NB4 (cell line): ENCODE measurements around the gene CRAT.

Experiments used
- CTCF ChIP-seq: IDR thresholded peaks from one replicate; pipeline ENCODE4 v1.5.1; 2012; ENCODE audit warnings: low read depth, low read length
- POLR2A ChIP-seq: IDR thresholded peaks from 2 replicates; pipeline ENCODE4 v1.6.1; 2011; ENCODE audit warnings: mild to moderate bottlenecking; ENCODE audit not compliant: insufficient read length; ENCODE audit errors: extremely low read depth

DNA sequence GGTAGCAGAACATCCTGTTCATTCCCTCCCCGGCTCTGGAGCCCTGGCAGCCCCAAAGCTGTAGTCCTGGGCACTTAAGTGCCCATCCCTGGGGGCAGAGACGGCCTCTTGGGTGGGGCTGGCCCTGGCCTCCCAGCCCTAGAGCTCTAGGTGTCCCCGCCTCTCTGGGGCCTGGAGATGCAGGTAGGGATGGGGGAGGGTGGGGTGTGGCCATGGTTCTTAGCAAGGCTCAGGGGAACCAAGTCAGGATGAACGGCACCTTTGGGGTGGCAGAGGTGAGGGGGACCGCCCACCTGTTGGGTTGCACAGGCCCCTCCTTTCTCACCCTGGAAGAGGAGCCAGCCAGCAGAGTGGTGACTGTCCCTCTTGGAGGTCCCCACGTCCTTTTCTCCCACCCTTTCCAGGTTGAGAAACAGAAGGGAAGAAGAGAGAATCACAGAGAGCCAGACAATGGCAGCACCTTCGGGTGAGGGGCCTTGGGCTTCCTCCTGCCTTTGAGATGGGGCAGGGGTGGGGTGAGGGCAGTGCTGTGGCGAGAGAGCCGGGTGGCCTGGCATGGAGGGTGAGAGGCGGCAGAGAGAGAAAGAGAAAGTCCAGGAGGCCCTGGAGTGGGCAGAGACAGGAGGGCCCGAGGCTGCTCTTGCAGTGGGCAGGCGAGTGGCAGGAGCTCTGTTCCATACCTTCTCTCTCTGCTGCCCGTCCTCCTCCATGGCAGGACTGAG, 2.3 kb downstream of the CRAT start:
- TF ChIP-seq POLR2A (no peak), CTCF (no peak)
